ENCODE data around the gene GTPBP4. TPM values are rescaled to one million over a fixed set of nuclear protein-coding genes. Genes with fewer than 3 reads are reported as not detected.
A peak's percentile ranks its signal among the peaks of the same experiment; 100 is the strongest.

The GTPBP4 gene
- total and polyA plus RNA-seq, 9 of the 15 experiments (the other 6 are each of a cell fraction or from before 2014, with no cell fraction given), result 79.0 to 155 (median 128) TPM

DNA sequence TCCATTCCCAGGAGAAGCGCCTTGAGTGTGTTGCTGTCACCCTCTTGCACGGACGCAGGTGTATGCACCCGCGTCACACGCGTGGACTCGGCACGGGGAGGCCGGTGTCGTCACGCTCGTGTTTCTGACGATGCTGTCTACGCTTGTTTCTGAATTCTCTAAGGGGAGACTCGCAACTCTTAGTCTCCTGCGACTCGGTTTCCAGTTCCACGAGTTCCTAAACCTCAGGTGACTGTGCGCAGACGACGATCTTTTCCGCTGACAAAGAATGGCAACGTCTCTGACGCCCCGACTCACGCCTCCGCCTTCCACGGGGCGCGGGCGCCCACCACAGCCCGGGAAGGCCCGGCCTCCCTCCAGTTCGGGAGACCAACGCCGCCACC, 60.1 kb downstream of the GTPBP4 start:
- no peaks in the 10 kb centered on the region for H3K27me3 ChIP-seq (ENCODE audit: control insufficient read depth in 2 of 2, insufficient read depth in 2 of 2, low read length in 2 of 2)
- ATAC-seq (no peak; the same call in 1 of the 3 replicates), DNase-seq (ENCODE audit: extremely low read depth in 1 of 4, low spot score in 3 of 4) (no peak), FAIRE-seq (no peak)
- BruUV-seq (replicated peaks), result TSS peak; percentile 69
- peak overlapping the region; percentile 94 for H3K4me3 ChIP-seq
- H3K79me2 ChIP-seq (ENCODE audit: control insufficient read depth, insufficient read depth, low read length), result peaks cover 77% of the 10 kb centered on the region
- H2AFZ ChIP-seq (ENCODE audit: low read depth, low read length), result peak overlapping the region; percentile 43; the same call in 1 of the 2 replicates
- ChIA-PET POLR2A (interaction anchor here (0.7 to 3.5 kb wide), 9 partner anchors 9 to 115 kb away, joined by 3 to 25 read pairs (median 4); no protein-coding TSS in a partner anchor), CTCF (ENCODE audit: low intra/inter-chr PET ratio) (no interaction called here)
- H3K27ac ChIP-seq (ENCODE audit: extremely low read depth, low read depth, low read length), result peak overlapping the region; percentile 93
- H3K9me1 ChIP-seq (ENCODE audit: control insufficient read depth, insufficient read depth, low read length), result peaks cover 13% of the 10 kb centered on the region
- peaks cover 45% of the 10 kb centered on the region for H4K20me1 ChIP-seq (replicated peaks; ENCODE audit: control insufficient read depth, insufficient read depth, low read length)
- peaks cover 65% of the 10 kb centered on the region for H3K36me3 ChIP-seq (ENCODE audit: control insufficient read depth, insufficient read depth, low read length)
- H3K4me1 ChIP-seq (replicated peaks in 1 of 2; ENCODE audit: control insufficient read depth in 2 of 2, insufficient read depth in 2 of 2, low read length in 2 of 2), result peaks cover 21 to 31% of the 10 kb centered on the region in 2 experiments
- in situ Hi-C loops (cut with MboI), result no loop called here
- WGBS (ENCODE audit: insufficient coverage, low coverage, missing lambda C conversion rate), result under 1% methylated on average over 28 of the region's 37 CpGs
- intact Hi-C loops (cut with micrococcal nuclease), result no loop called here
- H3K9ac ChIP-seq (ENCODE audit: insufficient read depth in 1 of 2, low read depth in 2 of 2, low read length in 2 of 2), result peak overlapping the region; percentile 89 to 97
- no peaks in the 10 kb centered on the region for H3K9me3 ChIP-seq (replicated peaks; ENCODE audit: control insufficient read depth, insufficient read depth, low read depth, low read length)
- H3K4me2 ChIP-seq (ENCODE audit: insufficient read depth, low read length), result peak overlapping the region; percentile 100
- TF ChIP-seq SLC30A9 (CRISPR knock-in tag; IDR thresholded peaks at IDR 0.05), result no peak
- TF ChIP-seq, protein P1, sequence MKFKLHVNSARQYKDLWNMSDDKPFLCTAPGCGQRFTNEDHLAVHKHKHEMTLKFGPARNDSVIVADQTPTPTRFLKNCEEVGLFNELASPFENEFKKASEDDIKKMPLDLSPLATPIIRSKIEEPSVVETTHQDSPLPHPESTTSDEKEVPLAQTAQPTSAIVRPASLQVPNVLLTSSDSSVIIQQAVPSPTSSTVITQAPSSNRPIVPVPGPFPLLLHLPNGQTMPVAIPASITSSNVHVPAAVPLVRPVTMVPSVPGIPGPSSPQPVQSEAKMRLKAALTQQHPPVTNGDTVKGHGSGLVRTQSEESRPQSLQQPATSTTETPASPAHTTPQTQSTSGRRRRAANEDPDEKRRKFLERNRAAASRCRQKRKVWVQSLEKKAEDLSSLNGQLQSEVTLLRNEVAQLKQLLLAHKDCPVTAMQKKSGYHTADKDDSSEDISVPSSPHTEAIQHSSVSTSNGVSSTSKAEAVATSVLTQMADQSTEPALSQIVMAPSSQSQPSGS (CRISPR knock-in tag; IDR thresholded peaks at IDR 0.05), result no peak
- TF ChIP-seq CREB1 (IDR thresholded peaks at IDR 0.05), result 0 out of 2 replicates have a peak, but pooled peaks have one; percentile 60
- TF ChIP-seq CREB1 (CRISPR knock-in tag; IDR thresholded peaks at IDR 0.05), result no peak
- TF ChIP-seq ZNF696 (CRISPR knock-in tag; conservative IDR thresholded peaks at IDR 0.05), result no peak
- no peak for TF ChIP-seq NFE2L1 (tag; IDR thresholded peaks at IDR 0.05; ENCODE audit: borderline replicate concordance, low read depth)
- TF ChIP-seq, protein P2, sequence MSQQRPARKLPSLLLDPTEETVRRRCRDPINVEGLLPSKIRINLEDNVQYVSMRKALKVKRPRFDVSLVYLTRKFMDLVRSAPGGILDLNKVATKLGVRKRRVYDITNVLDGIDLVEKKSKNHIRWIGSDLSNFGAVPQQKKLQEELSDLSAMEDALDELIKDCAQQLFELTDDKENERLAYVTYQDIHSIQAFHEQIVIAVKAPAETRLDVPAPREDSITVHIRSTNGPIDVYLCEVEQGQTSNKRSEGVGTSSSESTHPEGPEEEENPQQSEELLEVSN (IDR thresholded peaks at IDR 0.05; ENCODE audit: borderline replicate concordance in 1 of 2, extremely low read depth in 1 of 2, insufficient read depth in 1 of 2, insufficient read length in 1 of 2, low read depth in 1 of 2, low read length in 1 of 2, poor library complexity in 1 of 2, severe bottlenecking in 1 of 2), result no peak
- no peak for TF ChIP-seq YY1 (IDR thresholded peaks at IDR 0.05; ENCODE audit: borderline replicate concordance in 1 of 3, control insufficient read depth in 1 of 3, extremely low read depth in 1 of 3, insufficient read depth in 3 of 3, insufficient read length in 1 of 3, insufficient replicate concordance in 2 of 3, low read depth in 1 of 3, low read length in 2 of 3)
- no peak for TF ChIP-seq FOXA1 (IDR thresholded peaks at IDR 0.05; ENCODE audit: borderline replicate concordance)
- TF ChIP-seq ZNF699 (CRISPR knock-in tag; IDR thresholded peaks at IDR 0.05; ENCODE audit: insufficient replicate concordance), result no peak
- no peak for TF ChIP-seq ZNF212 (CRISPR knock-in tag; IDR thresholded peaks at IDR 0.05)
- TF ChIP-seq, protein P3, sequence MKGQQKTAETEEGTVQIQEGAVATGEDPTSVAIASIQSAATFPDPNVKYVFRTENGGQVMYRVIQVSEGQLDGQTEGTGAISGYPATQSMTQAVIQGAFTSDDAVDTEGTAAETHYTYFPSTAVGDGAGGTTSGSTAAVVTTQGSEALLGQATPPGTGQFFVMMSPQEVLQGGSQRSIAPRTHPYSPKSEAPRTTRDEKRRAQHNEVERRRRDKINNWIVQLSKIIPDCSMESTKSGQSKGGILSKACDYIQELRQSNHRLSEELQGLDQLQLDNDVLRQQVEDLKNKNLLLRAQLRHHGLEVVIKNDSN (CRISPR knock-in tag; IDR thresholded peaks at IDR 0.05), result no peak
- 0 out of 4 replicates have a peak, but pooled peaks of 1 of the 2 experiments have one; percentile 28 for TF ChIP-seq FOXA3 (CRISPR knock-in tag; conservative IDR thresholded peaks at IDR 0.05 in 1 of 2, IDR thresholded peaks at IDR 0.05 in 1 of 2)
- no peak for TF ChIP-seq MAFF (IDR thresholded peaks at IDR 0.05; ENCODE audit: low read length)
- TF ChIP-seq ZNF23 (CRISPR knock-in tag; IDR thresholded peaks at IDR 0.05), result no peak
- TF ChIP-seq, protein P4, sequence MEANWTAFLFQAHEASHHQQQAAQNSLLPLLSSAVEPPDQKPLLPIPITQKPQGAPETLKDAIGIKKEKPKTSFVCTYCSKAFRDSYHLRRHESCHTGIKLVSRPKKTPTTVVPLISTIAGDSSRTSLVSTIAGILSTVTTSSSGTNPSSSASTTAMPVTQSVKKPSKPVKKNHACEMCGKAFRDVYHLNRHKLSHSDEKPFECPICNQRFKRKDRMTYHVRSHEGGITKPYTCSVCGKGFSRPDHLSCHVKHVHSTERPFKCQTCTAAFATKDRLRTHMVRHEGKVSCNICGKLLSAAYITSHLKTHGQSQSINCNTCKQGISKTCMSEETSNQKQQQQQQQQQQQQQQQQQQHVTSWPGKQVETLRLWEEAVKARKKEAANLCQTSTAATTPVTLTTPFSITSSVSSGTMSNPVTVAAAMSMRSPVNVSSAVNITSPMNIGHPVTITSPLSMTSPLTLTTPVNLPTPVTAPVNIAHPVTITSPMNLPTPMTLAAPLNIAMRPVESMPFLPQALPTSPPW (CRISPR knock-in tag; IDR thresholded peaks at IDR 0.05), result no peak
- no peak for TF ChIP-seq NRF1 (conservative IDR thresholded peaks at IDR 0.05 in 1 of 2, IDR thresholded peaks at IDR 0.05 in 1 of 2)

Measured in K562 (cell line).